H9 (cell line): ENCODE results near the gene RXYLT1. TPM values are rescaled to one million over a fixed set of nuclear protein-coding genes. Genes with fewer than 3 reads are reported as not detected.

ENCODE experiments used
- DNase-seq: peaks from one replicate; pipeline ENCODE4 v3.0.0-alpha.2; 2017
- H2AFZ ChIP-seq: one replicate; pipeline ENCODE4 v1.6.1; 2013; ENCODE audit warnings: mild to moderate bottlenecking, low read length, control low read depth, moderate library complexity
- H2AK5ac ChIP-seq: 2 replicates; pipeline ENCODE4 v1.6.1; 2013; ENCODE audit warnings: low read length, control low read depth, mixed read lengths; ENCODE audit not compliant: insufficient read length
- H2BK120ac ChIP-seq: one replicate; pipeline ENCODE4 v1.6.1; 2013; ENCODE audit warnings: low read depth, mild to moderate bottlenecking, low read length, control low read depth, inconsistent platforms; ENCODE audit not compliant: poor library complexity, severe bottlenecking
- H2BK12ac ChIP-seq: 2 replicates; pipeline ENCODE4 v1.6.1; 2013; ENCODE audit warnings: low read length, control low read depth, mixed read lengths, low read depth; ENCODE audit not compliant: insufficient read length
- H2BK15ac ChIP-seq: 2 replicates; pipeline ENCODE4 v1.6.1; 2013; ENCODE audit warnings: low read depth, low read length, control low read depth
- H2BK20ac ChIP-seq: one replicate; pipeline ENCODE4 v1.6.1; 2013; ENCODE audit warnings: low read depth, mild to moderate bottlenecking, low read length, control low read depth, inconsistent platforms; ENCODE audit not compliant: poor library complexity, severe bottlenecking
- H2BK5ac ChIP-seq: 2 replicates; pipeline ENCODE4 v1.6.1; 2013; ENCODE audit warnings: low read length, control low read depth, mixed read lengths; ENCODE audit not compliant: insufficient read length
- H3K14ac ChIP-seq: 2 replicates; pipeline ENCODE4 v1.6.1; 2013; ENCODE audit warnings: low read length, control low read depth; ENCODE audit not compliant: insufficient read depth
- H3K18ac ChIP-seq: 2 replicates; pipeline ENCODE4 v1.6.1; 2013; ENCODE audit warnings: low read depth, mild to moderate bottlenecking, mixed read lengths, low read length, control low read depth; ENCODE audit not compliant: insufficient read length
- H3K23ac ChIP-seq: 2 replicates; pipeline ENCODE4 v1.6.1; 2013; ENCODE audit warnings: low read length, control low read depth, mixed read lengths, low read depth; ENCODE audit not compliant: insufficient read length
- H3K23me2 ChIP-seq: 2 replicates; pipeline ENCODE4 v1.6.1; 2013; ENCODE audit warnings: low read depth, mild to moderate bottlenecking, mixed read lengths, low read length, control low read depth; ENCODE audit not compliant: insufficient read length, poor library complexity, severe bottlenecking
- H3K27ac ChIP-seq: 2 replicates; pipeline ENCODE4 v1.5.1; 2013; ENCODE audit warnings: low read length, control low read depth, mixed read lengths, low read depth; ENCODE audit not compliant: insufficient read length
- H3K27me3 ChIP-seq: 2 replicates; pipeline ENCODE4 v1.6.1; 2013; ENCODE audit warnings: low read length, control low read depth, inconsistent platforms; ENCODE audit not compliant: insufficient read depth
- H3K4ac ChIP-seq: 2 replicates; pipeline ENCODE4 v1.6.1; 2013; ENCODE audit warnings: low read depth, mild to moderate bottlenecking, control low read depth, inconsistent platforms, low read length, moderate library complexity
- H3K4me1 ChIP-seq: 2 replicates; pipeline ENCODE4 v1.6.1; 2013; ENCODE audit warnings: low read length, control low read depth, inconsistent platforms; ENCODE audit not compliant: insufficient read depth
- H3K4me2 ChIP-seq: 2 replicates; pipeline ENCODE4 v1.6.1; 2013; ENCODE audit warnings: low read length, control low read depth, mixed read lengths; ENCODE audit not compliant: insufficient read length, insufficient read depth
- H3K56ac ChIP-seq: 2 replicates; pipeline ENCODE4 v1.6.1; 2013; ENCODE audit warnings: low read depth, mild to moderate bottlenecking, mixed read lengths, low read length, control low read depth; ENCODE audit not compliant: insufficient read length
- H3K79me1 ChIP-seq: 2 replicates; pipeline ENCODE4 v1.6.1; 2013; ENCODE audit warnings: low read depth, mild to moderate bottlenecking, moderate library complexity, low read length, control low read depth, inconsistent platforms; ENCODE audit not compliant: insufficient read depth, poor library complexity, severe bottlenecking
- H3K79me2 ChIP-seq: 2 replicates; pipeline ENCODE4 v1.6.1; 2013; ENCODE audit warnings: low read length, control low read depth, inconsistent platforms; ENCODE audit not compliant: insufficient read depth
- H3K9ac ChIP-seq: 2 replicates; pipeline ENCODE4 v1.6.1; 2013; ENCODE audit warnings: low read length, control low read depth, mixed read lengths; ENCODE audit not compliant: insufficient read length; ENCODE audit errors: extremely low read depth
- H3K9me3 ChIP-seq: one replicate; pipeline ENCODE4 v1.6.1; 2013; ENCODE audit warnings: low read depth, low read length, inconsistent platforms; ENCODE audit not compliant: control insufficient read depth
- H3T11ph ChIP-seq: one replicate; pipeline ENCODE4 v1.6.1; 2013; ENCODE audit warnings: mild to moderate bottlenecking, low read length, control low read depth, inconsistent platforms
- H4K20me1 ChIP-seq: one replicate; pipeline ENCODE4 v1.6.1; 2013; ENCODE audit not compliant: control insufficient read depth, insufficient read length, insufficient read depth
- H4K5ac ChIP-seq: 2 replicates; pipeline ENCODE4 v1.6.1; 2013; ENCODE audit warnings: low read depth, mild to moderate bottlenecking, mixed read lengths, low read length, control low read depth; ENCODE audit not compliant: insufficient read length
- H4K8ac ChIP-seq: replicated peaks from 2 replicates; pipeline ENCODE4 v1.6.1; 2013; ENCODE audit warnings: low read length, control low read depth, mixed read lengths, low read depth; ENCODE audit not compliant: insufficient read length
- H4K91ac ChIP-seq: 2 replicates; pipeline ENCODE4 v1.6.1; 2013; ENCODE audit warnings: low read depth, mild to moderate bottlenecking, moderate library complexity, mixed read lengths, low read length, control low read depth; ENCODE audit not compliant: insufficient read length
- H3K27ac Mint-ChIP-seq, 3 experiments: 2 replicates in 2 of 3; 3 replicates in 1 of 3; pipeline ENCODE4 v1.8.0; 2020 to 2021; ENCODE audit warnings: mixed read lengths in 3 of 3, mild to moderate bottlenecking in 1 of 3, moderate library complexity in 1 of 3
- H3K27me3 Mint-ChIP-seq: 2 replicates; pipeline ENCODE4 v1.8.0; 2021; ENCODE audit warnings: low read depth, mild to moderate bottlenecking, moderate library complexity, mixed read lengths
- H3K36me3 Mint-ChIP-seq, 3 experiments: 2 replicates in 2 of 3; 3 replicates in 1 of 3; pipeline ENCODE4 v1.8.0; 2020 to 2021; ENCODE audit warnings: low read depth in 3 of 3, mixed read lengths in 3 of 3; ENCODE audit not compliant: insufficient read depth in 1 of 3
- H3K4me1 Mint-ChIP-seq, 2 experiments: 2 replicates each; pipeline ENCODE4 v1.8.0; 2020; ENCODE audit warnings: mixed read lengths in 2 of 2
- H3K4me3 Mint-ChIP-seq, 2 experiments: 2 replicates in 1 of 2; 3 replicates in 1 of 2; pipeline ENCODE4 v1.8.0; 2020 to 2021; ENCODE audit warnings: mild to moderate bottlenecking in 2 of 2, mixed read lengths in 2 of 2, moderate library complexity in 1 of 2
- H3K9me3 Mint-ChIP-seq, 2 experiments: 2 replicates in 1 of 2; 3 replicates in 1 of 2; pipeline ENCODE4 v1.8.0; 2020; ENCODE audit warnings: mild to moderate bottlenecking in 2 of 2, mixed read lengths in 2 of 2, moderate library complexity in 1 of 2
- CTCF ChIP-seq: fragments of 200-600 bp; sonication (generic); conservative IDR thresholded peaks from 3 replicates; pipeline ENCODE4 v1.8.0; 2021; ENCODE audit warnings: antibody characterized with exemption, mild to moderate bottlenecking
- WGBS: extraction: QIAGEN DNeasy Blood & Tissue Kit; methylation state at CpG from one replicate; pipeline ENCODE4 v1.1.7; 2013; ENCODE audit warnings: missing lambda C conversion rate, low lambda C conversion rate, mixed read lengths; ENCODE audit not compliant: insufficient read length; ENCODE audit errors: extremely low coverage; 5-methylcytosine and 5-hydroxymethylcytosine counted together
- total RNA-seq: library from RNA; stranded (reverse); gene quantifications from 2 replicates; pipeline ENCODE4 v1.2.1, GENCODE V29; 2021

The RXYLT1 gene
- total RNA-seq, 1 experiment from 2014 or later, result 10.1 TPM

- Histone ChIP-seq H3K27ac (no peak overlapping the region), H2AK5ac (no peak overlapping the region), H3T11ph (no peak overlapping the region), H2BK120ac (no peak overlapping the region), H3K79me2 (no peaks in the 10 kb centered on the region), H4K20me1 (no peaks in the 10 kb centered on the region), H3K4me2 (no peak overlapping the region), H3K18ac (no peak overlapping the region), H4K8ac (no peak overlapping the region), H2AFZ (no peak overlapping the region), H3K4ac (no peak overlapping the region), H2BK15ac (no peak overlapping the region), H3K23ac (no peak overlapping the region), H4K5ac (no peak overlapping the region), H2BK20ac (no peak overlapping the region), H3K79me1 (no peaks in the 10 kb centered on the region), H4K91ac (no peak overlapping the region), H3K9ac (no peak overlapping the region), H3K4me1 (no peaks in the 10 kb centered on the region), H3K23me2 (no peaks in the 10 kb centered on the region), H2BK5ac (no peak overlapping the region), H2BK12ac (no peak overlapping the region), H3K14ac (no peak overlapping the region), H3K27me3 (no peaks in the 10 kb centered on the region), H3K56ac (no peak overlapping the region), H3K9me3 (no peaks in the 10 kb centered on the region)
- Mint-ChIP-seq H3K27ac (no peak overlapping the region), H3K4me3 (no peak overlapping the region), H3K27me3 (no peaks in the 10 kb centered on the region), H3K9me3 (no peaks in the 10 kb centered on the region; a peak in 1 of 5 replicates), H3K4me1 (no peaks in the 10 kb centered on the region), H3K36me3 (peaks cover 0 to 3% (median 0%) of the 10 kb centered on the region in 3 experiments; a peak in 1 of 7 replicates)
- WGBS, result no CpG with 5 or more reads among the region's 1 CpG
- TF ChIP-seq CTCF, result no peak
- no peak for DNase-seq
These were observed 40.7 kb downstream of the RXYLT1 start for GRCh38 chr12:63820427-63820826.
